Measurements from ENCODE around the gene KLHDC4.

The KLHDC4 gene

DNA sequence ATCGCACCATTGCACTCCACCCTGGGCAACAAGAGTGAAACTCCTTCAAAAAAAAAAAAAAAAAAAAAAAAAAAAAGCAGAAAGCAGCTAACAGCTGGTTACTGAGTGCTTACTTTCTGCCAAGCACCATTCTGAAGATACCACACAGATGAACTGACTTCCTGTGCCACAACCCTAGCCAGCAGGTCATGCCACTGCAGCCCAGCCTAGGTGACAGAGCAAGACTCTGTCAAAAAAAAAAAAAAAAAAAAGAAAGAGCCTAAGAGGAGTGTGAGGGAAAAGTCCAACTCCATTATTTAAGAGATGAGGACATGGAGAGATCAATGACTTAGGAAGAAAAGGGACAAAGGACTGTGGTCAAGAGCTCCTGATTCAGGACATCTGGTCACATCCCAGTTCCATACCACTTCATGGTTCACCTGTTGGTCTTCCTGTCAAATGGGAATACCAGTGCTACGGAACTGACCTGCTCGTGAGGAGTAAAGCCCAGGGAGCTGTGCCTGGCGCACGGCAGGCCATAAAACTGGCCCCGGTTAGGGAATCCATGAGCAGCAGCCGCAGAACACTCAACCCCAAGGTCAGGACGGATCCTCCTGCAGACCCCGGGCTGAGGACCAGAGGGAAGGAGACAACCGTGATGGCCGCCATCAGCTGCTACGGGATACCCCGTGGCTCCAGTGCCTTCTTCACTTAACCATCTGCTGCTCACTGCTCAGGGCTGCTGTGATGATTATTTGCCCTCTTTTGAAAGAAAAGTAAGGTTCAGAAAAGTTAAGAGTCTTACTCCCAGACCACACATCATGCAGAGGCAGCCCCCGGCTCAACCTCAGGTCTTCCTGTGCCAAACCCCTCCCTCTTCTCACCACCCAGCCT lies 950 bp downstream of the KLHDC4 start:
- no peak for DNase-seq (ENCODE audit: low read depth)
- TF ChIP-seq, protein P1, sequence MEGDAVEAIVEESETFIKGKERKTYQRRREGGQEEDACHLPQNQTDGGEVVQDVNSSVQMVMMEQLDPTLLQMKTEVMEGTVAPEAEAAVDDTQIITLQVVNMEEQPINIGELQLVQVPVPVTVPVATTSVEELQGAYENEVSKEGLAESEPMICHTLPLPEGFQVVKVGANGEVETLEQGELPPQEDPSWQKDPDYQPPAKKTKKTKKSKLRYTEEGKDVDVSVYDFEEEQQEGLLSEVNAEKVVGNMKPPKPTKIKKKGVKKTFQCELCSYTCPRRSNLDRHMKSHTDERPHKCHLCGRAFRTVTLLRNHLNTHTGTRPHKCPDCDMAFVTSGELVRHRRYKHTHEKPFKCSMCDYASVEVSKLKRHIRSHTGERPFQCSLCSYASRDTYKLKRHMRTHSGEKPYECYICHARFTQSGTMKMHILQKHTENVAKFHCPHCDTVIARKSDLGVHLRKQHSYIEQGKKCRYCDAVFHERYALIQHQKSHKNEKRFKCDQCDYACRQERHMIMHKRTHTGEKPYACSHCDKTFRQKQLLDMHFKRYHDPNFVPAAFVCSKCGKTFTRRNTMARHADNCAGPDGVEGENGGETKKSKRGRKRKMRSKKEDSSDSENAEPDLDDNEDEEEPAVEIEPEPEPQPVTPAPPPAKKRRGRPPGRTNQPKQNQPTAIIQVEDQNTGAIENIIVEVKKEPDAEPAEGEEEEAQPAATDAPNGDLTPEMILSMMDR (conservative IDR thresholded peaks at IDR 0.05; ENCODE audit: low read depth, low read length), result no peak
- peak overlapping the region; percentile 85 for H3K4me3 ChIP-seq (ENCODE audit: low read length)

DNA sequence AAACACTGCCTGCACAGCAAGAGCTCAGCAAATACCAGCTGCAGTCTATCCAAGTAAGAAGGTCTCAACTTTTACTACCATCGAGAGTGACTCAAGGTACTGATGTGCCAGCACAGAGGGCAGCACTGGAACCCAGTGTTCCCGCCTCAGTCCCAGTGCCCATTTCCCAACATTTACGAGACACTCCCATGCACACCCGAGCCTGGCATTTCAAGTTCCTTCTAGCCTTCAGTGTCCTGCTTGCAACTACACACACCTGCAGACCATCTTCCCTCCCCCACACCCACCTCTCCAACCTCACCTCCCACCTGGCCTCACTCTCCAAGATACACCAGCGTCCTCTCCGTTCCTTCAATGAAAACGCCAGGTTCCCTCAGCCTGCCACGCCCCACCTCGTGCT lies 3.2 kb downstream of the KLHDC4 start:
- H3K4me3 ChIP-seq (ENCODE audit: low read length), result no peak overlapping the region
- DNase-seq (ENCODE audit: low read depth), result no peak
- TF ChIP-seq, protein P1 (conservative IDR thresholded peaks at IDR 0.05; ENCODE audit: low read depth, low read length), result no peak

DNA sequence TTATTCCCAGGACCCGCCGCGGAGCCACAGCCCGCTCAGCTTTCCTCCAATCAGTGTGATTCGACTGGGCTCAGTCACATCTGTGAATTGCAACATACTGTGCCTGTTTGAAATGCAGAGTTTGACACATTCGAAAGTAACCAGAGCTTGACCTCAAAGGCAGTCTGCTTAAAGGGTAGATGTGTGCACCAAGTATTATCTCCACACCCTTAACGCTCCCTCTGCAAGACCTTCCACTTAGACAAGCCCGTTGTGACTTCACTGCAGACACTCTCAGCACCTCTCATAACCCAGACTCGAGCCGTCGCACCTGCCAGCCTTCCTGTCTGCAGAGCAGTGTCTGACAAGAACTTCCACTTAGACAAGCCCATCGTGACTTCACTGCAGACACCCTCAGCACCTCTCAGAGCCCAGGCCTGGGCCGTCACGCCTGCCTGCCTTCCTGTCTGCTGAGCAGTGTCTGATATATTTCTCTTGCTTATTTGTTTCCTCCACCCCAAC lies 3.7 kb downstream of the KLHDC4 start:
- no peak overlapping the region for H3K4me3 ChIP-seq (ENCODE audit: low read length)
- TF ChIP-seq, protein P1 (conservative IDR thresholded peaks at IDR 0.05; ENCODE audit: low read depth, low read length), result no peak
- DNase-seq (ENCODE audit: low read depth), result no peak

DNA sequence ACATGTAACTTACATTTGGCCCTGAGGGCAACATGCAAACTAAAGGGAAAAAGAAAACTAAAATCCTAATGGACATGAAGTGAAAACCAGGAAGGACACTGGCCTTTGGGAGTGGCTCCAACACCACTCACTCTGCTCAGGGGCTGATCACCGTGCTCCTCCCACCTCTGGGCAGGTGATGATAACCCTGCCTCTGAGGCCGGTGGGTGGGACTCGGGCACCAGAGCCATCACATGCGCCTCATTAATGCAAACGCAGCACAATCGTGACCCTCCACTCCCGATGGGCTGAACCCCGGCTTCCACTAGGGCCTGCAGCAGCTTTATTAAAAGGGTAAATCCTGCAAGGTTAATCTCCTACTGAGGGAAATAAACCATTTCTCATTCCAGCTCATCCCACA lies 4.7 kb downstream of the KLHDC4 start:
- TF ChIP-seq, protein P1 (conservative IDR thresholded peaks at IDR 0.05; ENCODE audit: low read depth, low read length), result no peak

DNA sequence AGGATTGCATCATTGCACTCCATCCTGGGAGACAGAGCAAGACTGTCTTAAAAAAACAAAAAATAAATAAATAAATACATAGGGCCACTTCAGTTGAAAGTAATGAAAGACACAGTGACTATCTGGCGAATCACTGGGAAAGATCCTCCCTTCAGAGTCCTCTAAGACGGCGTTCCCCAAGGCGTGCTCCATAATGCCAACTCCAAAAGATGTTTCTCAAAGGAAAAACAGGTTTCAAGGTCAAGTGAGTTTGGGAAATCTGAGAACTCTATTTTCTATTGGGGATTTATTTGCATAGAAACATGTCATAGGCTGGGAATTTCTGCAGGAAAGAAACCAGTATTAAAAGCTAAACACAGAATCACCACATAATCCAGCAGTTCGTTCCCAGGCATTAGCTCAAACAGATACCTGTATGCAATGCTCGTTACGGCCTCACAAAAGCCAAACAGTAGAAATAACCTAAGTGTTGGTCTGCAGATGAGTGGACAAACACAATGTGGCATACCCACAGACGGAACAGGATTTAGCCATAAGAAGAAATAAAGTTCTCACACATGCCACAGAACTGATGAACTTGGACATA lies 7.9 kb downstream of the KLHDC4 start:
- TF ChIP-seq, protein P1 (conservative IDR thresholded peaks at IDR 0.05; ENCODE audit: low read depth, low read length), result no peak
- no peak for DNase-seq (ENCODE audit: low read depth)
- H3K4me3 ChIP-seq (ENCODE audit: low read length), result no peak overlapping the region

More for the DNA sequence above, 4.7 kb downstream of the KLHDC4 start:
- no peak for DNase-seq (ENCODE audit: low read depth)
- no peak overlapping the region for H3K4me3 ChIP-seq (ENCODE audit: low read length)

DNA sequence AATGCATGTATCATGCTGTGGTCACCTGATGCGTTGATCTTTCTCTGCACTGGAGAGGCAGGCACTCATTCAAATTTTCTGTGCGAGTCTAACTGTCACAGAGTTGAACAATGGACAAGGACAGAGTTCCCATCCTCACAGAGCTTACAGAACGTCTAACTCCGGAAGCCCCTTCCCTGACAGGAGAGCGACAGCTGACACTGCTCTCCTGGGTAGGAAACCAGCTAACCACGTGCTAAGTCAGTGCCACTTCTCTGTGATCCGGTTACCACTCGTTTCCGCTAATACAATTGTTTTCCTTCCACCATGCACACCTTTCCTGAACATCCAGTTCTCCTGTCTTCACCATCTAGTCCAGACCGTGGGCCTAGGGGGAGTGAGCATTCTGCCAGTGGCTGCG lies 11.3 kb downstream of the KLHDC4 start:
- TF ChIP-seq, protein P1 (conservative IDR thresholded peaks at IDR 0.05; ENCODE audit: low read depth, low read length), result no peak
- H3K4me3 ChIP-seq (ENCODE audit: low read length), result no peak overlapping the region
- DNase-seq (ENCODE audit: low read depth), result no peak

All from retinal pigment epithelial cell (primary cell).